HepG2 (cell line): Measurements from ENCODE around the gene TMEM260. TPM values are rescaled to one million over a fixed set of nuclear protein-coding genes. Genes with fewer than 3 reads are reported as not detected.

Experiments
- ATAC-seq: fragments of 200-7000 bp; cut with Tn5 transposase; 3 replicates; pipeline ENCODE4 v1.9.1; 2020; ENCODE audit warnings: mild to moderate bottlenecking, moderate library complexity
- BruUV-seq: library from RNA; stranded (reverse); fragments of 400-500 nt; replicated peaks from 2 replicates; lab custom pipeline; 2021; lab: Mats Ljungman, UMichigan
- CTCF ChIA-PET: fragments of 300-600 bp; formaldehyde crosslinking; extraction: SDS; loops from one replicate; lab custom pipeline; 2021; ENCODE audit warnings: low total read pairs, inconsistent platforms, low intra/inter-chr PET ratio; lab: Yijun Ruan, JAX
- POLR2A ChIA-PET: fragments of 350-600 bp; sonication (Branson Sonifier 250); formaldehyde crosslinking; loops from one replicate; lab custom pipeline; 2020; ENCODE audit warnings: antibody characterized with exemption, inconsistent platforms; lab: Yijun Ruan, JAX
- DNase-seq: peaks from one replicate; pipeline ENCODE4 v3.0.0-alpha.2; 2015; ENCODE audit warnings: low spot score
- FAIRE-seq: peaks from 3 replicates; lab custom pipeline; 2011; peaks lifted over from hg19 to GRCh38; lab: Jason Lieb, UNC
- H2AFZ ChIP-seq: one replicate; pipeline ENCODE4 v1.6.1; 2011; ENCODE audit warnings: low read length, inconsistent platforms
- H3K27ac ChIP-seq: fragments of 300-600 bp; 3 replicates; pipeline ENCODE4 v1.8.0; 2011; ENCODE audit warnings: mixed run types, mild to moderate bottlenecking, mixed read lengths, low read length, inconsistent platforms; ENCODE audit not compliant: insufficient read depth; ENCODE audit errors: extremely low read length
- H3K27me3 ChIP-seq, 2 experiments: fragments of 200-600 bp in 1 of 2; 2 replicates in 1 of 2; 3 replicates in 1 of 2; pipeline versions ENCODE4 v1.6.0 to v1.8.0; 2011; ENCODE audit warnings: low read length in 2 of 2, mild to moderate bottlenecking in 2 of 2, moderate library complexity in 2 of 2, inconsistent platforms in 1 of 2; ENCODE audit not compliant: insufficient read depth in 2 of 2, control insufficient read depth in 1 of 2
- H3K36me3 ChIP-seq, 2 experiments: fragments of 200-600 bp in 1 of 2; replicated peaks in 1 of 2; 2 replicates in 1 of 2; 3 replicates in 1 of 2; pipeline versions ENCODE4 v1.5.1 to v1.8.0; 2011; ENCODE audit warnings: low read length in 2 of 2, inconsistent platforms in 1 of 2; ENCODE audit not compliant: insufficient read depth in 2 of 2, control insufficient read depth in 1 of 2
- H3K4me1 ChIP-seq: 2 replicates; pipeline ENCODE4 v1.5.1; 2012; ENCODE audit warnings: low read length, inconsistent platforms; ENCODE audit not compliant: insufficient read depth
- H3K4me2 ChIP-seq: 2 replicates; pipeline ENCODE4 v1.6.0; 2011; ENCODE audit warnings: low read depth, low read length, inconsistent platforms
- H3K4me3 ChIP-seq, 3 experiments: fragments of 200-600 bp in 1 of 3; sonication (generic), shearing (Covaris generic) in 1 of 3; replicated peaks in 1 of 3; 2 replicates each; pipeline ENCODE4 v1.5.1; 2011 to 2016; ENCODE audit warnings: low read length in 3 of 3, inconsistent platforms in 2 of 3, low read depth in 2 of 3, mild to moderate bottlenecking in 2 of 3, control low read depth in 1 of 3, mixed read lengths in 1 of 3; ENCODE audit not compliant: insufficient read depth in 1 of 3
- H3K79me2 ChIP-seq: one replicate; pipeline ENCODE4 v1.6.1; 2011; ENCODE audit warnings: low read length, inconsistent platforms; ENCODE audit not compliant: insufficient read depth
- H3K9ac ChIP-seq: 2 replicates; pipeline ENCODE4 v1.6.0; 2011; ENCODE audit warnings: mild to moderate bottlenecking, low read depth, low read length, inconsistent platforms; ENCODE audit not compliant: insufficient read depth
- H3K9me3 ChIP-seq: 2 replicates; pipeline ENCODE4 v1.5.1; 2012; ENCODE audit warnings: mild to moderate bottlenecking, low read length
- H4K20me1 ChIP-seq: 2 replicates; pipeline ENCODE4 v1.6.0; 2011; ENCODE audit warnings: inconsistent platforms, mild to moderate bottlenecking, low read length, moderate library complexity; ENCODE audit not compliant: insufficient read depth
- AFF4 ChIP-seq: sonication (generic); formaldehyde crosslinking; IDR thresholded peaks from 2 replicates; pipeline ENCODE4 v1.4.0; 2020; ENCODE audit warnings: missing genetic modification reagents
- POLR2AphosphoS2 ChIP-seq: IDR thresholded peaks from 2 replicates; pipeline ENCODE4 v1.6.1; 2011; ENCODE audit warnings: low read depth, low read length, improper control_type of control experiment
- ZFP91 ChIP-seq: sonication (generic); formaldehyde crosslinking; IDR thresholded peaks from 2 replicates; pipeline ENCODE4 v1.9.0; 2022; ENCODE audit warnings: missing genetic modification reagents, mild to moderate bottlenecking, borderline replicate concordance
- ZNF576 ChIP-seq: sonication (generic); formaldehyde crosslinking; IDR thresholded peaks from 2 replicates; pipeline ENCODE4 v1.4.0; 2020; ENCODE audit warnings: mild to moderate bottlenecking, missing genetic modification reagents
- ZNF597 ChIP-seq: sonication (generic); formaldehyde crosslinking; IDR thresholded peaks from 2 replicates; pipeline ENCODE4 v1.5.0; 2020; ENCODE audit warnings: missing genetic modification reagents
- WGBS: methylation state at CpG from one replicate; pipeline ENCODE4 v1.1.6; 2017; ENCODE audit warnings: low lambda C conversion rate; 5-methylcytosine and 5-hydroxymethylcytosine counted together
- in situ Hi-C: cut with HindIII; loops from 2 replicates; pipeline ENCODE4 v1.10.0; 2017; ENCODE audit warnings: low pct_unique_long_range_greater_than_20kb; ENCODE audit not compliant: extremely low pct_ligation_motif_present
- intact Hi-C: fragments of 100-400 bp; cut with micrococcal nuclease; formaldehyde crosslinking; loops from one replicate; pipeline ENCODE4 v1.10.0; 2022; ENCODE audit not compliant: unreplicated experiment
- polyA plus RNA-seq, 8 experiments: library from polyadenylated mRNA; depleted of rRNA in 3 of 8; stranded (reverse) in 7 of 8; unstranded in 1 of 8; fragments of >200 nt; fragmentation: Illumina TruSeq in 4 of 8; extraction: Trizol in 4 of 8; gene quantifications; 2 replicates each; pipeline versions ENCODE4 v1.2.1 to v1.2.3, GENCODE V29; 2011 to 2016; ENCODE audit warnings: low read depth in 4 of 8, missing spikeins in 1 of 8, mixed read lengths in 1 of 8; ENCODE audit not compliant: insufficient read depth in 1 of 8
- total RNA-seq, 5 experiments: library from RNA; depleted of rRNA; stranded (reverse); fragments of >200 nt; fragmentation: Illumina TruSeq; extraction: Trizol; gene quantifications; 2 replicates each; pipeline ENCODE4 v1.2.3, GENCODE V29; 2016; ENCODE audit warnings: low read depth in 1 of 5

The TMEM260 gene
- total and polyA plus RNA-seq, 2 of the 13 experiments (the other 11 are each of a cell fraction or from before 2014, with no cell fraction given) = 7.7 to 9.3 TPM

GRCh38 chr14:56647493-56647892 lies 67.9 kb downstream of the TMEM260 start:
- intact Hi-C loops = no loop called here
- no peak overlapping the region for H3K9ac ChIP-seq
- TF ChIP-seq POLR2AphosphoS2 (no peak), ZNF597 (CRISPR knock-in tag) (no peak), ZNF576 (CRISPR knock-in tag) (no peak), AFF4 (CRISPR knock-in tag) (no peak), ZFP91 (CRISPR knock-in tag) (no peak)
- CTCF ChIA-PET = no interaction called here
- POLR2A ChIA-PET = no interaction called here
- DNase-seq = no peak
- H2AFZ ChIP-seq = no peak overlapping the region
- H3K36me3 ChIP-seq = no peaks in the 10 kb centered on the region
- WGBS = 94% methylated on average over 2 of the region's 2 CpGs
- H3K79me2 ChIP-seq = no peaks in the 10 kb centered on the region
- no peaks in the 10 kb centered on the region for H3K27me3 ChIP-seq
- FAIRE-seq = no peak
- in situ Hi-C loops = no loop called here
- H3K4me1 ChIP-seq = 0 out of 2 replicates have a peak, but pooled peaks cover 5% of the 10 kb centered on the region
- H3K9me3 ChIP-seq = no peaks in the 10 kb centered on the region
- no peak overlapping the region for H3K4me2 ChIP-seq
- no TSS peak for BruUV-seq
- H3K4me3 ChIP-seq = no peak overlapping the region
- no peak overlapping the region for H3K27ac ChIP-seq
- no peaks in the 10 kb centered on the region; the same call in 1 of the 2 replicates for H4K20me1 ChIP-seq
- ATAC-seq = no peak
